ENCODE results near the gene TRMT1. TPM values are rescaled to one million over a fixed set of nuclear protein-coding genes. Genes with fewer than 3 reads are reported as not detected.

The TRMT1 gene
- total RNA-seq, 1 donor from 2014 or later = 28.0 TPM

DNA sequence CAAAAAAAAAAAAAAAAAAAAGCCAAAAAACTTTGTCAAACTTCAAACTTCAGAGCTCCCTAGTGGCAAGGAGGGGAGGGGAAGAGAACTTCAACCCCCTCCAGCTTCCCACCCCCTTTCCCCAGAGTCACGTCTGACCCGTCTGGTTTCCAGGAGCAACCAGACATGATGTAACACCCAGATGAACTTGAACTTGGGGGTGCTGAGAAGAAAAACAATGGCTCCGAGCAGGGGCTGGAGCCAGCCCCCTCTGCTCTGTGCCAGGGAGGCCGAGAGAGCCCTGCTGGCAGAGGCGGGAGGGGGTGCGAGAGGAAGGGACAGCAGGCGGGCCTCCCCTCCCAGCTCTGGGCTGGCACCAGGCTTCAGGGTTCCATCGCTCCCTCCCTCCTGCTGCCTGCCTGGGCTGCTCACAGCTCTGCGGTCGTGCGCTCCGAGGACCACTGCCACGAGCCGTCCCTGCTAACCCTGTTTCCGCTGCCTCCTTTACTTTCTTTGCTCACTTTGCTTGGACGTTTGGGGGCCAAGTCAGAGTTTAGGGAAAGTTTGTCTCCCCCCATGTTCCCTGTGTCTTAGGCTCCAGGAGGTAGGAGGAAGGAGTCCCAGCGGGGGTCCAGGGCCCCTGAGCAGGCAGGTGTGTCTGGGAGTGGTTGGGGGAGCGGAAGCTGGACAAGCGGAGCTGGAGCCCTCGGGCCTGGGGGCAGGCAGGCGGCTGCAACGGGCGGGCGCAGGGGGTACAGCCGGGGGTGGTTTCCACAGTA, 25.0 kb downstream of the TRMT1 start:
- no peaks in the 10 kb centered on the region for H3K27me3 ChIP-seq
- no peak for DNase-seq (ENCODE audit: extremely low spot score in 2 of 2)
- intact Hi-C loops (cut with DNase I) = loop anchor here (5.0 kb wide), 1 partner anchor 109 kb away; no protein-coding TSS in a partner anchor
- H3K27ac ChIP-seq = peak overlapping the region; percentile 85
- TF ChIP-seq POLR2AphosphoS5 (IDR thresholded peaks at IDR 0.05; ENCODE audit: insufficient read depth in 1 of 2, low read depth in 1 of 2) = peak in 1 of 2 donors; percentile 63
- TF ChIP-seq, protein P1, sequence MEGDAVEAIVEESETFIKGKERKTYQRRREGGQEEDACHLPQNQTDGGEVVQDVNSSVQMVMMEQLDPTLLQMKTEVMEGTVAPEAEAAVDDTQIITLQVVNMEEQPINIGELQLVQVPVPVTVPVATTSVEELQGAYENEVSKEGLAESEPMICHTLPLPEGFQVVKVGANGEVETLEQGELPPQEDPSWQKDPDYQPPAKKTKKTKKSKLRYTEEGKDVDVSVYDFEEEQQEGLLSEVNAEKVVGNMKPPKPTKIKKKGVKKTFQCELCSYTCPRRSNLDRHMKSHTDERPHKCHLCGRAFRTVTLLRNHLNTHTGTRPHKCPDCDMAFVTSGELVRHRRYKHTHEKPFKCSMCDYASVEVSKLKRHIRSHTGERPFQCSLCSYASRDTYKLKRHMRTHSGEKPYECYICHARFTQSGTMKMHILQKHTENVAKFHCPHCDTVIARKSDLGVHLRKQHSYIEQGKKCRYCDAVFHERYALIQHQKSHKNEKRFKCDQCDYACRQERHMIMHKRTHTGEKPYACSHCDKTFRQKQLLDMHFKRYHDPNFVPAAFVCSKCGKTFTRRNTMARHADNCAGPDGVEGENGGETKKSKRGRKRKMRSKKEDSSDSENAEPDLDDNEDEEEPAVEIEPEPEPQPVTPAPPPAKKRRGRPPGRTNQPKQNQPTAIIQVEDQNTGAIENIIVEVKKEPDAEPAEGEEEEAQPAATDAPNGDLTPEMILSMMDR (IDR thresholded peaks at IDR 0.05) = no peak
- H3K9me3 ChIP-seq = no peaks in the 10 kb centered on the region
- peaks cover 74% of the 10 kb centered on the region for H3K4me1 ChIP-seq
- H3K4me3 ChIP-seq = no peak overlapping the region
- H3K36me3 ChIP-seq = peaks cover 0 to 8% of the 10 kb centered on the region in 2 donors

DNA sequence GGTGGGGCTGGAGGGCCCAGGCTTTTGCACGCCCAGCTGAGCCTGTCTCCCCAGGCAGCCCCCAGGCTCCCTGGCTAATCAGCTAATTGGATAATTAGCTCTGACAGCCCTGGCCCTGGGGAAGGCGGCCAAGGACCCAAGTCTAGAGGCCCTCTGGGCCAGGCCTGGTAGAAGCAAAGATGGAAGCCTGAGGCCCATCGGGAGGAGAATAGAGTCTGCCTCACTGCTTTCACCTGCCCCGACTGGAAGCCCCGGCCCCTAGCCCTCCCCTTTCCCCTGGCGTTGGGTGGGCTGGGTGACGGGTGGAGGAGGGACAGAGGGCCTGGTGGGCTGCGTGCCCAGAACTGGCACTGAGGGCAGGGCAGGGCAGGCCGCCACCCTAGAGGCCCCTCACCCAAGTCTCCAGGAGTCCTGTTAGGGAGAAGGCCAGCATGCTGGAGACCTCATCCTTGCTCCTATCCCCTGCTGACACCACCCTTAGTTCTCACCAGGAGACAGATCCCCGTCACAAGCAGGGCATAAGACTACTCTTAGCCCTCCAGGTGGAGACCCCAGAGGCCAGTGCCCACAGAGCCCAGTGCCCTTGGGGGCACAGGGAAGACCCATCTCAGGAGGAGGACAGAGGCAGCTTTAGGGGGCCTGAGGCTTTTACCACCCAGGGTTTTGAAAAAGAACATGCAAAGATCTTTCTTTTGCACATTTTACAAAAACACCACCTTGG, 25.9 kb downstream of the TRMT1 start:
- Histone ChIP-seq H3K36me3 (peaks cover 0 to 9% of the 10 kb centered on the region in 2 donors), H3K4me1 (peaks cover 71% of the 10 kb centered on the region), H3K4me3 (no peak overlapping the region), H3K27ac (peak overlapping the region; percentile 85), H3K27me3 (no peaks in the 10 kb centered on the region), H3K9me3 (no peaks in the 10 kb centered on the region)
- intact Hi-C loops (cut with DNase I) = loop anchor here (5.0 kb wide), 1 partner anchor 108 kb away; no protein-coding TSS in a partner anchor
- DNase-seq (ENCODE audit: extremely low spot score in 2 of 2) = no peak
- no peak for TF ChIP-seq POLR2A (IDR thresholded peaks at IDR 0.05)
- no peak for TF ChIP-seq POLR2AphosphoS5 (IDR thresholded peaks at IDR 0.05; ENCODE audit: insufficient read depth in 1 of 2, low read depth in 1 of 2)
- TF ChIP-seq, protein P1 (IDR thresholded peaks at IDR 0.05) = no peak

DNA sequence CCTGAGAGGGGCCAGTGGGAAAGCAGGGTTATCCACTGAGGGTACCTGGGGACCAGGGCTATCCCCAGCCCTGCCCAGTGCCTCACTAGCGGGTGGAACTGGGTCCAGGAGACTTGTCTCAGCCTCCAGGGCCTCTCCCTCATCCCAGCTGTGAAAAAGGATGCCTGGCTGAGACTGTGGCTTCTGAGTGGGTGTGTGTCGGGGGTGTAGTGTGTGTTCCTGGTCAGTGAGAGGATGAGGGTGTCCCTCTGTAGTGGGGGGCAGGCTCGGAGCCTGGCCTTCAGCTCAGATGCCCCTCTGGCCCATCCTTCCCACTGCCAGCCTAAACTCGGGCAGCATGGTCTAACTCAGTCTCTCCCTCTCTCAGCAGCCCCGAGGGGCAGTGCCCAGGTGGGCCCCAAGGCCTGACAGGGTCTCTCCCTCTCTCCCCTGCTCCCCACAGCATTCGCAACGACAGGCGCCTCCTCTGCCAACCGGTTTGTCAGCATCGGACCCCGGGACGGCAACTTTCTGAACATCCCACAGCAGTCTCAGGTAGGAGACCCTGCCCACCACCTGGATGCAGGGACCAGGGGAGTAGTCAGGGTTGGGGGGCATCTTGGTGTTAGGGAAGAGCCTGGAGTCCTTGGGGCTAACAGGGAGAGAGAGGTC, 26.6 kb downstream of the TRMT1 start:
- Histone ChIP-seq H3K4me3 (no peak overlapping the region), H3K36me3 (peaks cover 0 to 9% of the 10 kb centered on the region in 2 donors), H3K4me1 (peaks cover 71% of the 10 kb centered on the region), H3K9me3 (no peaks in the 10 kb centered on the region), H3K27me3 (no peaks in the 10 kb centered on the region), H3K27ac (peak overlapping the region; percentile 85)
- DNase-seq (ENCODE audit: extremely low spot score in 2 of 2) = no peak
- TF ChIP-seq POLR2A (IDR thresholded peaks at IDR 0.05) (no peak), POLR2AphosphoS5 (IDR thresholded peaks at IDR 0.05; ENCODE audit: insufficient read depth in 1 of 2, low read depth in 1 of 2) (no peak)
- TF ChIP-seq, protein P1 (IDR thresholded peaks at IDR 0.05) = no peak
- intact Hi-C loops (cut with DNase I) = loop anchor here (5.0 kb wide), 1 partner anchor 108 kb away; no protein-coding TSS in a partner anchor

DNA sequence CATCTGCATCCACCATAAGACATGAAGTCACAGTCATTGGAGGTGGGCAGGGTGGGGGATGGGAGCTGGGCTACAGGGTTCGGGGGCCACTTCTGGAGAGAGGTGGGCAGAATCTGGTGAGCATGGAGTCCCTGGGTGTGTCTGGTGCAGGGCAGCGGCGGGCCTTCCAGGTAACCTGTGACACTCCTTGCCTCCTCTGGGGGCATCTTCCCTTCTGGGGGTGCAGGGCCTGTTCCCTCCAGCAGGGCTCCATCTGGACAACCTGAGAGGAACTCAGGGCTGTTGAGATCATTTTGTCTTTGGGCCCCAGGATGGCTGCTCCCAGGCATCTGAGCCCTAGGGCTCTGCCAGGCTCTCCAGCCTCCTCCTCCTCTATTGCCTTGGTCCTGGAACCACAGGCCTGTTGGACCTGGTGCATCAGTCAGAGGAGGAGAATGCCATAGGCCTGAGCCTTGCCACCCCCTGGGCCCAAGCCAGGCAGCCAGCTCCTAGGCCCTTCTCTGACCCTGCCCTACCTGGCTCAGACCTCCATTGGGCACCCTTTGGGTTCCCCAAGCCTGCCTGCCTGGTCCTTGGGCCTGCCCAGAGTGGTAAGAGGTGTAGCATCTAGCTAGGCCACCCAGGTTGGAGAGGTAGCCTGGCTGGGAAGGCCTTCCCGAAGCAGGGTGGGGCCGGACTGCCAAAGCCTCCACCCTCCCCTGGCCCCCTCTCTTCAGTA, 27.2 kb downstream of the TRMT1 start:
- no peak for DNase-seq (ENCODE audit: extremely low spot score in 2 of 2)
- H3K36me3 ChIP-seq = peaks cover 0 to 9% of the 10 kb centered on the region in 2 donors
- H3K27ac ChIP-seq = peak overlapping the region; percentile 85
- H3K4me3 ChIP-seq = no peak overlapping the region
- H3K27me3 ChIP-seq = no peaks in the 10 kb centered on the region
- intact Hi-C loops (cut with DNase I) = no loop called here
- peaks cover 66% of the 10 kb centered on the region for H3K4me1 ChIP-seq
- TF ChIP-seq, protein P1 (IDR thresholded peaks at IDR 0.05) = no peak
- TF ChIP-seq POLR2AphosphoS5 (IDR thresholded peaks at IDR 0.05; ENCODE audit: insufficient read depth in 1 of 2, low read depth in 1 of 2) = no peak
- no peak for TF ChIP-seq POLR2A (IDR thresholded peaks at IDR 0.05)
- no peaks in the 10 kb centered on the region for H3K9me3 ChIP-seq
